Ascending aorta (tissue), 2 donors: ENCODE results near the gene PRR19. TPM values are rescaled to one million over a fixed set of nuclear protein-coding genes. Genes with fewer than 3 reads are reported as not detected.

Experiments used
- DNase-seq, 2 donors: peaks; one replicate each; pipeline ENCODE4 v3.0.0-alpha.2; 2019; ENCODE audit warnings: low spot score in 2 of 2
- H3K27ac ChIP-seq, 2 donors: fragments of 200-600 bp; sonication (generic); one replicate each; pipeline ENCODE4 v1.5.1; 2016 to 2017; ENCODE audit warnings: mild to moderate bottlenecking in 1 of 2
- H3K27me3 ChIP-seq: fragments of 200-600 bp; sonication (generic); one replicate; pipeline ENCODE4 v1.5.1; 2017
- H3K36me3 ChIP-seq, 2 donors: fragments of 200-600 bp; sonication (generic); one replicate each; pipeline ENCODE4 v1.5.1; 2016
- H3K4me1 ChIP-seq, 2 donors: fragments of 200-600 bp; sonication (generic); one replicate each; pipeline ENCODE4 v1.5.1; 2016 to 2017; ENCODE audit warnings: mild to moderate bottlenecking in 1 of 2
- H3K4me3 ChIP-seq, 2 donors: fragments of 200-600 bp; sonication (generic); one replicate each; pipeline ENCODE4 v1.5.1; 2016 to 2017; ENCODE audit warnings: mild to moderate bottlenecking in 1 of 2
- H3K9me3 ChIP-seq, 2 donors: fragments of 200-600 bp; sonication (generic); one replicate each; pipeline ENCODE4 v1.5.1; 2016
- intact Hi-C: fragments of 100-400 bp; cut with DNase I; formaldehyde crosslinking; loops from one replicate; pipeline ENCODE4 v1.15.1; 2023
- total RNA-seq: library from RNA; depleted of rRNA; stranded (reverse); fragments of >200 nt; gene quantifications from one replicate; pipeline ENCODE4 v1.1.0, GENCODE V29; 2016
- TF ChIP-seq, protein P1 (sequence below), 3 experiments: fragments of 200-600 bp in 2 of 3; fragments of 450-650 bp in 1 of 3; sonication (generic) in 2 of 3; IDR thresholded peaks; one replicate each; pipeline ENCODE4 v1.5.1; 2016 to 2019; ENCODE audit warnings: antibody characterized with exemption in 3 of 3, mild to moderate bottlenecking in 1 of 3, moderate library complexity in 1 of 3

PRR19 gene
- total RNA-seq, 1 donor from 2014 or later, result not detected

DNA sequence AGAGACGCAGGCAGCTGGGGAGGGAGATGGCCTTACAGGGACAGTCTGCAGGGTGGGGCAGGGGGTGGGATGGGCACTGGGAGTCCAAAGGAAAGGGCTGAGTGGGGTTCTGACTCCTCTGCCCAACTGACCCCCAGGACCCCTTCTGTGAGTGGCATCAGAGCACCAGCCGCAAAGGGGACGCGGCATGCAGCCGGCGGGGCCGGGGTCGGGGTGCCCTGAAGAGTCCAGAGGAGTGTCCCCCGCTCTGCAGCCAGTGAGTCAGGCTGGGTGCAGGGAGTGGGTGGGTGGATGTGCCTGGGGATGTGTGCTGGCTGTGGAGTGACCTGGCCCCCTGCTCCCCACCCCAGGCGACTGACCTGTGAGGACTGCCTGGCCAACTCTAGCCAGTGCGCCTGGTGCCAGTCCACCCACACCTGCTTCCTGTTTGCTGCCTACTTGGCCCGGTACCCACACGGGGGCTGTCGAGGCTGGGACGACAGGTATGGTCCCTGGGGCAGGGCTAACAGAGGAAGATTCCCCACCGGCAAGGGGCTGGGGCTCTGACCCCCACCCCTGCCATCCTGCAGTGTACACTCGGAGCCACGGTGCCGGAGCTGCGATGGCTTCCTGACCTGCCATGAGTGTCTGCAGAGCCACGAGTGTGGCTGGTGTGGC, 49.3 kb downstream of the PRR19 start:
- H3K4me1 ChIP-seq, result no peaks in the 10 kb centered on the region
- no peak overlapping the region for H3K4me3 ChIP-seq
- TF ChIP-seq, protein P1, sequence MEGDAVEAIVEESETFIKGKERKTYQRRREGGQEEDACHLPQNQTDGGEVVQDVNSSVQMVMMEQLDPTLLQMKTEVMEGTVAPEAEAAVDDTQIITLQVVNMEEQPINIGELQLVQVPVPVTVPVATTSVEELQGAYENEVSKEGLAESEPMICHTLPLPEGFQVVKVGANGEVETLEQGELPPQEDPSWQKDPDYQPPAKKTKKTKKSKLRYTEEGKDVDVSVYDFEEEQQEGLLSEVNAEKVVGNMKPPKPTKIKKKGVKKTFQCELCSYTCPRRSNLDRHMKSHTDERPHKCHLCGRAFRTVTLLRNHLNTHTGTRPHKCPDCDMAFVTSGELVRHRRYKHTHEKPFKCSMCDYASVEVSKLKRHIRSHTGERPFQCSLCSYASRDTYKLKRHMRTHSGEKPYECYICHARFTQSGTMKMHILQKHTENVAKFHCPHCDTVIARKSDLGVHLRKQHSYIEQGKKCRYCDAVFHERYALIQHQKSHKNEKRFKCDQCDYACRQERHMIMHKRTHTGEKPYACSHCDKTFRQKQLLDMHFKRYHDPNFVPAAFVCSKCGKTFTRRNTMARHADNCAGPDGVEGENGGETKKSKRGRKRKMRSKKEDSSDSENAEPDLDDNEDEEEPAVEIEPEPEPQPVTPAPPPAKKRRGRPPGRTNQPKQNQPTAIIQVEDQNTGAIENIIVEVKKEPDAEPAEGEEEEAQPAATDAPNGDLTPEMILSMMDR (IDR thresholded peaks at IDR 0.05), result no peak
- peaks cover 17 to 55% of the 10 kb centered on the region in 2 donors for H3K36me3 ChIP-seq
- no peak overlapping the region for H3K27ac ChIP-seq
- DNase-seq, result no peak
- H3K27me3 ChIP-seq, result no peaks in the 10 kb centered on the region
- no peaks in the 10 kb centered on the region for H3K9me3 ChIP-seq
- intact Hi-C loops, result no loop called here

DNA sequence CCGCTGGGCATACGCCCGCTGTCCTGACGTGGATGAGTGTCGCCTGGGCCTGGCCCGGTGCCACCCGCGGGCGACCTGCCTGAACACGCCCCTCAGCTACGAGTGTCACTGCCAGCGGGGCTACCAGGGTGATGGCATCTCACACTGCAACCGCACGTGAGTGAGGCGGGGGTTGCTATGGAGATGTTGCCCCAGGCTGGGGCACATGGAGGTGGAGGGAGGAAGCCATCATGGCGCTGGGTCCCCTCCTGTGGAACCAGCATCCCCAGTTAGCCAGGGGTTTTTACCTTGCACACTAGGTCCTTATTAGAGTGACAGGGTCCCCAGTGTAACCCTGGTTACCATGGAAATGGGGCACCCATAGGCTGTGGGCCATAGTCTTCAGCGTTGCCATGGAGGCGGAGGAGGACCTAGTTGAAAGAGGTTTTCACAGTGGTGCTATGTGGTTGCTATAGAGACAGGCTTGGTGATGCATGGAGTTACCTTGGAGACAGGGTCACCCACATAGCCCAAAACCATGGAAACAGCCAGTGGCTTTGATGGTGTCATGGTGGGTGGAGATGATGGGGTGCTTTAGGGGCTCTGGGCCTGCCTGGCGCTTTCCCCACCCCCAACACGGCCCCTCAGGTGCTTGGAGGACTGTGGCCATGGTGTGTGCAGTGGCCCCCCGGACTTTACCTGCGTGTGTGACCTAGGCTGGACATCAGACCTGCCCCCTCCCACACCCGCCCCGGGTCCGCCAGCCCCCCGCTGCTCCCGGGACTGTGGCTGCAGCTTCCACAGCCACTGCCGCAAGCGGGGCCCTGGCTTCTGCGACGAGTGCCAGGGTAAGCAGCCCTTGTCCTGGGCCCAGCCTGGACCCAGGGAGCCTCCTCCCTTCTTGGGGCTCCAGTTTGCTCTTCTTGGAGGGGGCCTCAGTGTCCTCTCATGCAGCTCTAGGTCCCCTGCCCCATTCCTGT, 50.6 kb downstream of the PRR19 start:
- intact Hi-C loops, result no loop called here
- no peak overlapping the region for H3K27ac ChIP-seq
- H3K4me3 ChIP-seq, result no peak overlapping the region
- TF ChIP-seq, protein P1 (IDR thresholded peaks at IDR 0.05), result no peak
- H3K4me1 ChIP-seq, result no peaks in the 10 kb centered on the region
- H3K27me3 ChIP-seq, result no peaks in the 10 kb centered on the region
- no peak for DNase-seq
- H3K36me3 ChIP-seq, result peaks cover 31 to 68% of the 10 kb centered on the region in 2 donors
- H3K9me3 ChIP-seq, result no peaks in the 10 kb centered on the region

DNA sequence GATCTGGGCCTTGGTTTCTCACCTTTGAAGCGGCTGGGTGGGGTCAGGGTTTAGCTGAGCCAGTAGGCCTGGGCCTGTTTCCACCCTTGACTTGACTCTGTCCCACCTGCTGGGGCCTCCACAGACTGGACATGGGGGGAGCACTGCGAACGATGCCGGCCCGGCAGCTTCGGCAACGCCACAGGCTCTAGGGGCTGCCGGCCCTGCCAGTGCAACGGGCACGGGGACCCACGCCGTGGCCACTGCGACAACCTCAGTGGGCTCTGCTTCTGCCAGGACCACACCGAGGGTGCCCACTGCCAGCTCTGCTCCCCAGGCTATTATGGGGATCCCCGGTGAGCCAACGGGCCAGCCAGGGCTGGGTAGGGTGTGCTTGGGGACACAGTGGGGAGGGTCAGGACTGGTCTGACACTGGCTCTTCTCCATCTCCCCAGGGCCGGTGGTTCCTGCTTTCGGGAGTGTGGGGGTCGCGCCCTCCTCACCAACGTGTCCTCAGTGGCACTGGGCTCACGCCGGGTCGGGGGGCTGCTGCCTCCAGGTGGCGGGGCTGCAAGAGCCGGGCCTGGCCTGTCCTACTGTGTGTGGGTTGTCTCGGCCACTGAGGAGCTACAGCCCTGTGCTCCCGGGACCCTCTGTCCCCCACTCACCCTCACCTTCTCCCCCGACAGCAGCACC, 51.5 kb downstream of the PRR19 start:
- no peaks in the 10 kb centered on the region for H3K4me1 ChIP-seq
- no peak for DNase-seq
- no peaks in the 10 kb centered on the region for H3K9me3 ChIP-seq
- TF ChIP-seq, protein P1 (IDR thresholded peaks at IDR 0.05), result no peak
- H3K4me3 ChIP-seq, result no peak overlapping the region
- H3K27me3 ChIP-seq, result no peaks in the 10 kb centered on the region
- H3K36me3 ChIP-seq, result peaks cover 38 to 70% of the 10 kb centered on the region in 2 donors
- intact Hi-C loops, result no loop called here
- H3K27ac ChIP-seq, result no peak overlapping the region

DNA sequence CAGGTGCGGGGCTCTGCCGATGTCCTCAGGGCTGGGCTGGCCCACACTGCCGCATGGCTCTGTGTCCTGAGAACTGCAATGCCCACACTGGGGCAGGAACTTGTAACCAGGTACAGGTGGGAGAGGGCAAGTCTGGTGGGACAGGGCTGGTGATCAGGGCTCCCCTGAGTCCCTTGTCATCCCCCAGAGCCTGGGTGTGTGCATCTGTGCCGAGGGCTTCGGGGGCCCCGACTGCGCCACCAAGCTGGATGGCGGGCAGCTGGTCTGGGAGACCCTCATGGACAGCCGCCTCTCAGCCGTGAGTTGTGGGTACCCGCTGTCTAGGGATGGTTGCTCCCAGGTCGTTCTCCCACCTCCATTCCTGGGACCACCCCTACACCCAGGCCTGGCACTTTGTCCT, 54.0 kb downstream of the PRR19 start:
- Histone ChIP-seq H3K36me3 (peaks cover 30 to 78% of the 10 kb centered on the region in 2 donors), H3K27ac (no peak overlapping the region), H3K9me3 (no peaks in the 10 kb centered on the region), H3K27me3 (no peaks in the 10 kb centered on the region), H3K4me3 (no peak overlapping the region), H3K4me1 (no peaks in the 10 kb centered on the region)
- DNase-seq, result no peak
- TF ChIP-seq, protein P1 (IDR thresholded peaks at IDR 0.05), result no peak
- intact Hi-C loops, result no loop called here

DNA sequence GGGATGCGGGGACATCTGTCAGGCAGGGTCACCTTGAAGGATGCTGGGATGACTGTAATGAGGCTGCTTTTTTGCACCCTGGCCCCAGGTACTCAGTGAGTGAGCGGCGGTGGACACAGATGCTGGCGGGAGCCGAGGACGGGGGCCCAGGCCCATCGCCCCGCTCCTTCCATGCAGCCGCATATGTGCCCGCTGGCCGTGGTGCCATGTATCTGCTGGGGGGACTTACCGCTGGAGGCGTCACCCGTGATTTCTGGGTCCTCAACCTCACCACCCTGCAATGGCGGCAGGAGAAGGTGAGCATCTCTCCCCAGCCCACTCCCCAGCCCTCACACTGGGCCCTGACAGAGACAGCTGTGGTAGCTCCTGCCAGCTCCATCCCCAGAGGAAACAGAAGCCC, 54.8 kb downstream of the PRR19 start:
- H3K36me3 ChIP-seq, result peaks cover 30 to 78% of the 10 kb centered on the region in 2 donors
- no peak for DNase-seq
- no peak overlapping the region for H3K27ac ChIP-seq
- intact Hi-C loops, result no loop called here
- H3K9me3 ChIP-seq, result no peaks in the 10 kb centered on the region
- H3K27me3 ChIP-seq, result no peaks in the 10 kb centered on the region
- H3K4me1 ChIP-seq, result no peaks in the 10 kb centered on the region
- TF ChIP-seq, protein P1 (IDR thresholded peaks at IDR 0.05), result no peak
- no peak overlapping the region for H3K4me3 ChIP-seq
